IMR-90 (cell line): ENCODE results near the gene DUSP3. TPM values are rescaled to one million over a fixed set of nuclear protein-coding genes. Genes with fewer than 3 reads are reported as not detected.

Source experiments
- ATAC-seq: fragments of 200-7000 bp; cut with Tn5 transposase; 2 replicates; pipeline ENCODE4 v1.9.1; 2020; ENCODE audit warnings: low read depth, mild to moderate bottlenecking, moderate library complexity
- BruUV-seq: library from RNA; stranded (reverse); fragments of 400-500 nt; replicated peaks from 2 replicates; lab custom pipeline; 2021; lab: Mats Ljungman, UMichigan
- CTCF ChIA-PET: fragments of 300-600 bp; formaldehyde crosslinking; extraction: SDS; loops from one replicate; lab custom pipeline; 2021; ENCODE audit warnings: antibody characterized with exemption; lab: Yijun Ruan, JAX
- POLR2A ChIA-PET: fragments of 300-600 bp; sonication (Branson Sonifier 250); formaldehyde crosslinking; loops from one replicate; lab custom pipeline; 2022; ENCODE audit warnings: antibody characterized with exemption; ENCODE audit not compliant: unreplicated experiment; lab: Charles Lee
- DNase-seq: peaks from one replicate; pipeline ENCODE4 v3.0.0; 2013
- H2AFZ ChIP-seq: replicated peaks from 2 replicates; pipeline ENCODE3; 2013; ENCODE audit warnings: low read length, mild to moderate bottlenecking; ENCODE audit not compliant: poor library complexity
- H2AK5ac ChIP-seq: 2 replicates; pipeline ENCODE4 v1.6.1; 2013; ENCODE audit warnings: low read depth, low read length, inconsistent platforms
- H2AK9ac ChIP-seq: replicated peaks from 2 replicates; pipeline ENCODE3; 2013; ENCODE audit warnings: mild to moderate bottlenecking, low read depth, low read length, moderate library complexity; ENCODE audit not compliant: poor library complexity
- H2BK120ac ChIP-seq: 2 replicates; pipeline ENCODE4 v1.6.1; 2013; ENCODE audit warnings: low read depth, low read length, inconsistent platforms
- H2BK15ac ChIP-seq: 3 replicates; pipeline ENCODE4 v1.6.1; 2013; ENCODE audit warnings: low read depth, low read length, inconsistent platforms
- H2BK20ac ChIP-seq: 2 replicates; pipeline ENCODE4 v1.6.1; 2013; ENCODE audit warnings: low read depth, mild to moderate bottlenecking, inconsistent platforms, low read length, moderate library complexity
- H2BK5ac ChIP-seq: 2 replicates; pipeline ENCODE4 v1.6.1; 2013; ENCODE audit warnings: mild to moderate bottlenecking, low read depth, low read length, inconsistent platforms; ENCODE audit not compliant: poor library complexity, severe bottlenecking
- H3K14ac ChIP-seq: replicated peaks from 2 replicates; pipeline ENCODE4 v1.6.1; 2013; ENCODE audit warnings: low read depth, low read length, inconsistent platforms
- H3K18ac ChIP-seq: 2 replicates; pipeline ENCODE4 v1.6.1; 2013; ENCODE audit warnings: low read depth, low read length, control low read depth
- H3K23ac ChIP-seq: 2 replicates; pipeline ENCODE4 v1.6.1; 2013; ENCODE audit warnings: low read depth, low read length, inconsistent platforms
- H3K27ac ChIP-seq: 2 replicates; pipeline ENCODE4 v1.5.1; 2013; ENCODE audit warnings: mild to moderate bottlenecking, control low read depth, low read length; ENCODE audit not compliant: insufficient read depth
- H3K27me3 ChIP-seq: 2 replicates; pipeline ENCODE4 v1.6.1; 2013; ENCODE audit warnings: low read length; ENCODE audit not compliant: control insufficient read depth, insufficient read depth
- H3K36me3 ChIP-seq: 2 replicates; pipeline ENCODE4 v1.6.1; 2013; ENCODE audit warnings: low read length, mixed read lengths; ENCODE audit not compliant: control insufficient read depth, insufficient read depth
- H3K4ac ChIP-seq: 2 replicates; pipeline ENCODE4 v1.6.1; 2013; ENCODE audit warnings: low read depth, low read length, inconsistent platforms
- H3K4me1 ChIP-seq: 2 replicates; pipeline ENCODE4 v1.6.1; 2013; ENCODE audit warnings: low read length, mixed read lengths; ENCODE audit not compliant: control insufficient read depth, insufficient read depth
- H3K4me2 ChIP-seq: 2 replicates; pipeline ENCODE4 v1.6.1; 2013; ENCODE audit warnings: low read depth, mild to moderate bottlenecking, control low read depth, low read length, moderate library complexity
- H3K4me3 ChIP-seq: 2 replicates; pipeline ENCODE4 v1.5.1; 2013; ENCODE audit warnings: low read depth, mild to moderate bottlenecking, control low read depth, low read length, moderate library complexity; ENCODE audit not compliant: insufficient read depth
- H3K56ac ChIP-seq: 2 replicates; pipeline ENCODE4 v1.6.1; 2013; ENCODE audit warnings: low read length, inconsistent platforms; ENCODE audit not compliant: insufficient read depth; ENCODE audit errors: extremely low read depth
- H3K79me1 ChIP-seq, 2 experiments: 2 replicates each; pipeline ENCODE4 v1.6.1; 2013; ENCODE audit warnings: low read length in 2 of 2, inconsistent platforms in 1 of 2, low read depth in 1 of 2
- H3K9ac ChIP-seq: 2 replicates; pipeline ENCODE4 v1.6.1; 2013; ENCODE audit warnings: low read depth, low read length, control low read depth
- H3K9me1 ChIP-seq: 2 replicates; pipeline ENCODE4 v1.6.1; 2013; ENCODE audit warnings: low read length, inconsistent platforms; ENCODE audit not compliant: insufficient read depth
- H3K9me3 ChIP-seq: 2 replicates; pipeline ENCODE4 v1.6.1; 2013; ENCODE audit warnings: low read length; ENCODE audit not compliant: control insufficient read depth, insufficient read depth
- H4K20me1 ChIP-seq: 2 replicates; pipeline ENCODE4 v1.6.1; 2013; ENCODE audit warnings: low read length, inconsistent platforms; ENCODE audit not compliant: insufficient read depth
- H4K5ac ChIP-seq: 2 replicates; pipeline ENCODE4 v1.6.1; 2013; ENCODE audit warnings: mild to moderate bottlenecking, low read depth, low read length, control low read depth
- H4K8ac ChIP-seq, 2 experiments: 2 replicates each; pipeline ENCODE4 v1.6.1; 2013; ENCODE audit warnings: low read depth in 2 of 2, low read length in 2 of 2, control low read depth in 1 of 2, inconsistent platforms in 1 of 2
- H4K91ac ChIP-seq: 2 replicates; pipeline ENCODE4 v1.6.1; 2013; ENCODE audit warnings: low read depth, low read length, inconsistent platforms; ENCODE audit not compliant: insufficient read depth
- BHLHE40 ChIP-seq: fragments of 150-350 bp; IDR thresholded peaks from 2 replicates; pipeline ENCODE4 v1.6.1; 2016; ENCODE audit warnings: mild to moderate bottlenecking, low read depth, low read length
- CHD1 ChIP-seq: IDR thresholded peaks from 2 replicates; pipeline ENCODE4 v1.6.1; 2012; ENCODE audit warnings: low read depth, low read length, improper control_type of control experiment
- CTCF ChIP-seq: conservative IDR thresholded peaks from 2 replicates; pipeline ENCODE4 v1.5.1; 2012; ENCODE audit warnings: mild to moderate bottlenecking, low read depth, low read length, improper control_type of control experiment
- ELK1 ChIP-seq: fragments of 150-350 bp; IDR thresholded peaks from 2 replicates; pipeline ENCODE4 v1.6.1; 2016; ENCODE audit warnings: low read depth, mild to moderate bottlenecking, low read length, moderate library complexity, borderline replicate concordance
- FOS ChIP-seq: fragments of 150-350 bp; IDR thresholded peaks from 2 replicates; pipeline ENCODE4 v1.6.1; 2016; ENCODE audit warnings: low read depth, low read length
- MAFK ChIP-seq: IDR thresholded peaks from 2 replicates; pipeline ENCODE4 v1.6.1; 2012; ENCODE audit warnings: low read depth, low read length, improper control_type of control experiment
- MXI1 ChIP-seq: IDR thresholded peaks from 2 replicates; pipeline ENCODE4 v1.6.1; 2012; ENCODE audit warnings: low read depth, mild to moderate bottlenecking, low read length, moderate library complexity, borderline replicate concordance
- NFE2L2 ChIP-seq: fragments of 150-350 bp; IDR thresholded peaks from 2 replicates; pipeline ENCODE4 v1.6.1; 2016; ENCODE audit warnings: low read depth, mild to moderate bottlenecking, low read length
- POLR2A ChIP-seq: IDR thresholded peaks from 2 replicates; pipeline ENCODE4 v1.6.1; 2012; ENCODE audit warnings: mild to moderate bottlenecking, low read depth, low read length
- RCOR1 ChIP-seq: IDR thresholded peaks from 2 replicates; pipeline ENCODE4 v1.6.1; 2012; ENCODE audit warnings: mild to moderate bottlenecking, low read length, improper control_type of control experiment; ENCODE audit not compliant: insufficient replicate concordance
- RFX5 ChIP-seq: IDR thresholded peaks from 2 replicates; pipeline ENCODE4 v1.8.0; 2012; ENCODE audit warnings: low read depth, mild to moderate bottlenecking, low read length, moderate library complexity
- SMC3 ChIP-seq: fragments of 150-350 bp; IDR thresholded peaks from 2 replicates; pipeline ENCODE4 v1.6.1; 2016; ENCODE audit warnings: low read depth, mild to moderate bottlenecking, antibody characterized with exemption, low read length, moderate library complexity
- USF2 ChIP-seq: fragments of 150-350 bp; IDR thresholded peaks from 2 replicates; pipeline ENCODE4 v1.6.1; 2017; ENCODE audit warnings: mild to moderate bottlenecking, antibody characterized with exemption, low read length, low read depth
- WGBS, 2 experiments: methylation state at CpG; one replicate each; pipeline versions ENCODE4 v1.1.5 to v1.1.7; 2013; ENCODE audit warnings: missing lambda C conversion rate in 2 of 2; ENCODE audit not compliant: insufficient read length in 1 of 2; ENCODE audit errors: extremely low coverage in 2 of 2; 5-methylcytosine and 5-hydroxymethylcytosine counted together
- dilution Hi-C: fragments of 300-500 bp; cut with HindIII; formaldehyde crosslinking; loops from one replicate; pipeline ENCODE4 v1.14.3; 2018; ENCODE audit warnings: low sequenced_read_pairs; ENCODE audit not compliant: unreplicated experiment
- in situ Hi-C: fragments of 300-500 bp; cut with MboI; formaldehyde crosslinking; loops from 3 replicates; pipeline ENCODE4 v1.14.3; 2019; ENCODE audit warnings: low sequenced_read_pairs, inconsistent platforms, mixed read lengths
- intact Hi-C: fragments of 100-400 bp; cut with micrococcal nuclease; formaldehyde crosslinking; loops from 2 replicates; pipeline ENCODE4 v1.10.0; 2022
- polyA plus RNA-seq, 3 experiments: library from polyadenylated mRNA; depleted of rRNA; stranded (reverse); fragments of >200 nt; gene quantifications; 2 replicates each; pipeline ENCODE4 v1.2.3, GENCODE V29; 2012; ENCODE audit warnings: low replicate concordance in 1 of 3
- total RNA-seq: library from RNA; depleted of rRNA; stranded (reverse); fragments of >200 nt; gene quantifications from 2 replicates; pipeline ENCODE4 v1.2.3, GENCODE V29; 2012

DUSP3 gene
- total and polyA plus RNA-seq, 2 of the 4 experiments (the other 2 are of a cell fraction), result 33.3 to 40.9 TPM

- TF ChIP-seq MXI1 (no peak), RFX5 (no peak)
Observed at GRCh38 chr17:43822570-43823190, 43.9 kb upstream of the DUSP3 start (continued).

- Histone ChIP-seq H3K27me3 (no peaks in the 10 kb centered on the region), H2BK20ac (no peak overlapping the region), H2AK9ac (no peak overlapping the region), H4K5ac (no peak overlapping the region), H3K9me1 (0 out of 2 replicates have a peak, but pooled peaks cover 7% of the 10 kb centered on the region), H3K9ac (no peak overlapping the region), H3K23ac (no peak overlapping the region), H2BK120ac (no peak overlapping the region), H2BK5ac (no peak overlapping the region), H3K4me3 (no peak overlapping the region), H2AK5ac (no peak overlapping the region), H4K20me1 (no peaks in the 10 kb centered on the region), H2AFZ (no peak overlapping the region), H4K8ac (no peak overlapping the region), H3K79me1 (peaks cover 0 to 14% of the 10 kb centered on the region in 2 experiments; a peak in 1 of 4 replicates), H4K91ac (no peak overlapping the region), H3K27ac (no peak overlapping the region), H3K36me3 (peaks cover 14% of the 10 kb centered on the region), H3K4me1 (peaks cover 6% of the 10 kb centered on the region), H3K18ac (no peak overlapping the region), H2BK15ac (no peak overlapping the region), H3K14ac (no peak overlapping the region), H3K4me2 (no peak overlapping the region), H3K9me3 (no peaks in the 10 kb centered on the region), H3K4ac (no peak overlapping the region), H3K56ac (no peak overlapping the region)
- BruUV-seq, result no TSS peak
- 100% methylated on average over 2 of the region's 14 CpGs; no CpG with 5 or more reads in 1 of the 2 experiments for WGBS, 2 experiments
- no peak for DNase-seq
- ChIA-PET CTCF (no interaction called here), POLR2A (no interaction called here)
- ATAC-seq, result no peak
- dilution Hi-C loops (no loop called here), intact Hi-C loops (no loop called here), in situ Hi-C loops (no loop called here)
- TF ChIP-seq MXI1 (no peak), POLR2A (no peak), SMC3 (no peak), ELK1 (no peak), FOS (no peak), USF2 (no peak), MAFK (no peak), CHD1 (no peak), NFE2L2 (no peak), CTCF (no peak), RCOR1 (no peak), RFX5 (no peak), BHLHE40 (no peak)
Observed at GRCh38 chr17:43820759-43821158, 42.0 kb upstream of the DUSP3 start.
